NCI-H510A treated with DMSO at 0.1 percent for 48 hours (cell line): ENCODE data around the gene CD7.

Experiments used
- DNase-seq: peaks from one replicate; lab custom pipeline; 2025; lab: John Stamatoyannopoulos, UW

The CD7 gene

GRCh38 chr17:82314012-82314726 is 3.2 kb downstream of the CD7 start:
- no peak for DNase-seq

DNA sequence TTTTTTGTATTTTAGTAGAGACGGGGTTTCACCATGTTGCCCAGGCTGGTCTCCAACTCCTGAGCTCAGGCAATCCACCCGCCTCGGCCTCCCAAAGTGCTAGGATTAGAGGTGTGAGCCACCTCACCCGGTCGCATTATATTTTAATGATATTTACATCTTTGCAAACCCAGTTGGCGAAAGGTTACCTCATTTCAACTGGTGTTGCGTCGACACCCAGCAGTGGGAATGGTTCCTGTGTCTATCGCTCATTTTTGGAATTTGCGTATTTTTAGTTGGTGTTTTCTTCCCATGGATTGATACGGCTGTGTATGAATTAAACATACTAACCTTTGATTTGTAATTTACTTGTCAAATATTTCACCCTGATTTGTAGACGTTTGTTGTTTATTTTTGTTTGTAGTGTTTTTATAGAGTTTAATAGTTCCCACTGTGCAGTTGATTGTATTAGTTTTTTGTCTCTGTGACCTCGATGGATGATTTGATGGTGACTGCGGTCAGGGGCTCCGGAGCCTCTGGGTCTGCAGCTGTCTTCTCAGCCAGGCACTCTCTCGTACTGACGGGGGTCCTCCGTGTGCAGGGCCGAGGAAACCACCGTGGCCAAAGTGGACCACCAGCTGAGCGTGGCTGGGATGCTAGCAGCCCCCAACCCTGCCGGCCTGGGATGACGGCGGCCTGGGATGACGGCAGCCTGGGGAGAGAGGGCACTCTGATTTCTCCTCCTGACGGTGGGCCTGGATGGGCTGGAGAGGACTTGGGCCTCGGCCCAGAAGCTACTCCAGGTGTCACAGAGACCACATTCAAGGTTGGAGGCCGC is 4.0 kb downstream of the CD7 start:
- no peak for DNase-seq

- no peak for DNase-seq
Observed at GRCh38 chr17:82311971-82312370, 5.4 kb downstream of the CD7 start.

DNA sequence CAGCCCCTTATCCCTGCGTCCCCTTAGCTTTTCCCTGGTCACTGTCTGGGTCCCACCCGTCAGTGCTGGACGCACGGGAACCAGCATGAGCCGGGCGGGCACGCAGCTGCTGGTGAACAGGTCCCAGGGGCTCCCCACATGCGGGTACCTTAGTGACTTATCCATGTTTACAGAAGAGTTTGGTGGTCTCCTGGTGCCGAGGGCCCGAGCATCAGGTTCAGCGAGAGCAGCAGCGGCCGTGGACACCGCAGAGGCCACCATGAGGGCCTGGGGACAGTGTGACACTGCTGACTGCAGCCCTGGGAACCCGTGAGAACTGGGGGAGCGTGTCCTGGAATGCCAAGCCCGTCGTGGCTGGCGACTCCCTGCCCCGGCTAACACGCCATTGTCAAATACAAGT is 6.5 kb downstream of the CD7 start:
- no peak for DNase-seq

GRCh38 chr17:82309656-82310570 is 7.5 kb downstream of the CD7 start:
- DNase-seq, result no peak

- DNase-seq, result no peak
Observed at GRCh38 chr17:82305727-82306300, 11.6 kb downstream of the CD7 start.

DNA sequence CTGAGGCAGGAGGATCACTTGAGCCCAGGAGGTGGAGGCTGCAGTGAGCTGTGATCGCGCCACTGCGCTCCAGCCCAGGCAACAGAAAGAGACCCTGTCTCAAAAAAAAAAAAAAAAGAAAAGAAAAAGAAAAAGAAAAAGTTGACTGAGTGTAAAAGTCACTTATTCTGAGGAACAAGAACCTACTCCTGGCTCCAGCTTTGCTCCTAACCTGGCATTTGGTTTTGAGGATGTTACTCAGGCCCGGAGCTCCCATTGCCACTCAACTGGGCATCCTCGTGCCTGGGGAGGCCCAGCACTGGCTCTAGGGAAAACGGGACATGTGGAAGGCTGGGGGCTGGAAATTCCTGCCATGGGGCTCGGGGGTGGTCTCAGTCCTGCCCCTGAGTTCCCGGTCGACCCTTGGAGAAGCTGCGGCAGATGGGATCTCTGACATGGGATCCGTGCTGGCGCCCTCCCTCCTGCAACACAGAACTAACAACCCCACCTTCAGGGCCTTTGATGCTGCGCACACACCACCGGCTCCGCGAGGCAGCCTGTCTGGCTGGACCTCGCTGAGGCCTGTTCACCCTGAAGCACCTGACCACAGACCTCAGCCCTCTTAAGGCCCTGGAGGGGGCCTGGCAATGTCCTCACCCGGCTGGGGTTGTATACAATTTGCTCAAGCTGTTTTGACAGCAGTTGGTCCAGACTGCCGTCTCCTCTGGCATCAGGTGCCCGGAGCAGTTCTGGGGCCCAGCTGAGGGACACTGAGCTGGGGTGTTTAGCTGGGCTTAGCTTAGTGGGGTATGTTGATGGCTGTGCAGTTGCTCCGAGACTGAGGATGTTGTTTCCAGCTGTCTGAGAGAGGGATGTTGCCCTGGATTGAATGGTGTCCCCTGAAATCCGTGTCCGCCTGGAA is 12.3 kb downstream of the CD7 start:
- DNase-seq, result no peak

DNA sequence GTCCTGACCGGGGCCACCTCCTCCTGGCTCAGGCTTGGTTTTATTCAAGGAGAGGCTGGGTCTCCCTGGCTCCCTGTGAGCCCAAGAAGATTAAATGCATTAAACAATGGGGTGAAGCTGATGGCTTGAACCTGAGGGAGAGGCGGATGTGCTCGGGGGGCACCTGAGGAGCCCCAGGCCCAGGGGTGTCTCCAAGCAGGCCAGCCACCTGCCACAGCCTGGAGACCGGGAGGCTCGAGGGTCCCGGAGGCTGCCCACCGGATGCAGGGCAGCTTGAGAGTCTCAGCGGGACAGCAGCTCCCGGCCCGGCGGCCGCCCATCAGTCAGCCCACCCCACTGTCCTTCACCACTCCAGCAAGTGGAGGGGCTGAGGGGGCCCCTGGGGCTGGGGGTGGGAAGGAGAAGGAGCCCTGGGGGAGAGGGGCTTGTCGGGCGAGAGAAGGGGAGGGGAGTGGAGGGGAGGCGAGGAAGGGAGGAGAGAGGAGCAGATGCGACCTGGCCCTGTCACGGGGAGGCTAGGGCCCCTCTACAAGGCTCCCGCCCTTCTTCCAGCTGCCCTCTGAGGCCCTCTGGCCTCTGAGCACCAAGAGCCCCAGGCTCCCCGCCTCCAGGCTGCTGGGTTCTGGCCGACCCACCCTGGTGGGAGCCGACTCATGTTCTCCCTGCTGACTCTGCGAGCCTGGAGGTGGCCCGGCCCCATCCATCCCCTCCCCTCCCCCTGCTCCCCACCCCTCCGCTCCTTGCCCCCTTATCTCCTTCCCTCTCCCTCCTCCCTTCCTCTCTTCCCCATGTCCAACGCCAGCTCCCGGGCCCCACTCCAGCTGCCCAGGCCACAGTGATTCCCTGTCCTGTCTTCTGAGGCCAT is 13.2 kb downstream of the CD7 start:
- no peak for DNase-seq

- DNase-seq, result no peak
Observed at GRCh38 chr17:82302991-82303943, 14.1 kb downstream of the CD7 start.

DNA sequence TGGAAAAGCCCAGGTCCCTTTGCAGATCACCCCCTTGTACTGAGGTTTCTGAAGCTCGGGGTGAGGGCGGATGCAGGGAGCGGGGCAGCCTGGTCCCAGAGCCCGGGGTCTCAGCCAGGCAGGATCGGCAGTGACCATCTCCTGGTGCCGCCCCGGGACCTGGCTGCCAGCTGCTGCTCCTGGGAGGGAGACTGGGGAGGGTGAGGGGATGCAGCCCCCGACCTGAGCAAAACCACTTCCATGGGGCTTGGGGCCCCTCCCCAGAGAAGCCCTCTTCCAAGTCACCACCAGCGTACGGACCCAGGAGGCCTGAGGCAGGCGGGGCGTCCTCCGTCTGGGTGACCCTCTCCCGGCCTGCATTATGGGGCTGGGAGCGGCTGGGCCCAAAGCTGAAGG is 14.8 kb downstream of the CD7 start:
- no peak for DNase-seq

GRCh38 chr17:82301916-82302567 is 15.4 kb downstream of the CD7 start:
- no peak for DNase-seq

DNA sequence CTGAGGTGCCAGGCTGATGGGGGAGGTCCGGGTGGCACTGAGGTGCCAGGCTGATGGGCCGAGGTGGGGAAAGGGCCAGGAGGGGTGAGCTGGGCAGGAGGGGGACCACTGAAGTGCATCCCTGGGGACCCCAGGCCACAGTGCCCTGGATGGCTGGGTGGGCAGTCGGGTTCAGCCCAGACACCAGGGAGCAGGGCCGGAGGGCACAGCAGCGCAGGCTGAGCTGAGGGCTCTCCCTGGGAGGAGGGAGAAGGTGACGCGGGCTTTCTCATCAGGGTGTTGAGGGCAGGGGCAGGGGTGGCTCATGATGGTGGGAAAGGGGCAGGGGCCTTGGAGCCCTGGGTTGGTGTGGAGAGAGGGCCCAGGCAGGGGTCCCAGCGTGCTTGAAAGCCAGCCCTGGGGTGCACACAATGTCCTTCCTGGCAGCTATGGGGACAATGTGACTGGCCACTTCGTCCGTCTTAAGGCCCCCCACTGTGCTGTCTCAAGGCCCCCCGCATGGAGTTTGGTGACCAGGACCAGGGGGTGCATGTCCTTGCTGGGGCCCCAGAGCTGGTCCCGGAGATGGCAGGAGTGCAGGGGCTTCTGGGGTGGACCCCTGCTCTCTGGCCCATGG is 16.0 kb downstream of the CD7 start:
- DNase-seq, result no peak

GRCh38 chr17:82300707-82301270 is 16.6 kb downstream of the CD7 start:
- DNase-seq, result no peak

DNA sequence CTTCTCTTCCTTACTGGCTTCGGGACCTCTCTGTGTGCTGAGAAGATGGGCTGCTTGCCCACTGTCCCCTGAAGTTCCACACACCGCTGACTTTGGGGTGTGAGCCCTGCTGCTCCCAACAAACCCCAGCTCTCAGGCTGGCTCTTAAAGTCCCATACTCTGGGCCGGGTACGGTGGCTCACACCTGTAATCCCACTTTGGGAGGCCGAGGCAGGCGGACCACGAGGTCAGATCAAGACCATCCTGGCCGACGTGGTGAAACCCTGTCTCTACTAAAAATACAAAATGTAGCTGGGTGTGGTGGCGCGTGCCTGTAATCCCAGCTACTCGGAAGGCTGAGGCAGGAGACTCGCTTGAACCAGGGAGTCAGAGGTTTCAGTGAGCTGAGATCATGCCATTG is 17.2 kb downstream of the CD7 start:
- DNase-seq, result no peak

GRCh38 chr17:82299452-82299851 is 18.0 kb downstream of the CD7 start:
- DNase-seq, result no peak

DNA sequence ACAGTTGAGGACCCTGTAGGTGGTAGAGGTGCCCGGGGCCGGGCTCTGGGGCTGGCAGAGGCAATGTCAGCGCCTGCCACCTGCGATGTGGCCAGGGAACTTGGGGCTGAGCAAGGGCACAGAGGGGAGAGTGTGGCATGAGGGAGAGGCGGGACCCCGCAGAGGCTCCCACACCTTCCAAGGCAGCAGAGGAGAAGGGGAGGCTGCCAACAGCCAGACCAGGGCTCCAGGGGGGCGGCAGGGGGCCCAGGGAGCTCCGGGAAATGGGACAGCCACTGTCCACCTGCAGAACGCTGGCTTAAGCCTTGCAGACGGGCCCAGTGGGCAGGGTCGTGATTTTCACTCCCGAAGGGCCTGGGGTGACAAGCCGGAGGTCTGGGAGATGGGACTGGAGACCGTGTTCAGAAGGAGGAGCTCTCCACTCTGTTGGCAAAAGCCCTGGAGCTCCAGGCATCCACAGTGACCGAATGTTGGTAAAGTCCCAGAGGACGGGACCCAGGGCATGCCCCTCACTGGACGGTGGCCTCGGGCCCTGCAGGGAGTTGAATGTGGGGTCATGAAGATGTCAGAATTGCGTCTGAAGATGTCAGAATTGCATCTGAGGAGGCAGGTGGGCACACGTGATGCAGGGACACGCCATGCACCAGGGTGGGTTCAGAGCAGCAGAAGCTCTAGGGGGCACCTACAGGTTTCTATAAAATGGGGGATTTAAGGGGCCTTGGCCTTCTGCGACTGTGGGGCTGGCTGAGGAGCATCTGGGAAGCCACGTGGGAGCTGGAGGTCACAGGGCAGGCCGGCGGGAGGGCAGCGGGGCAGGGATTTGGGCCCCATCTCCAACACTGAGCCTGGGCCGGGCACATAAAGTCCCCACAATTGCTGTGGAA is 18.6 kb downstream of the CD7 start:
- DNase-seq, result no peak
